Hematopoietic multipotent progenitor cell (in vitro differentiated cells): ENCODE results near the gene ENO4. TPM values are rescaled to one million over a fixed set of nuclear protein-coding genes. Genes with fewer than 3 reads are reported as not detected.
A peak's percentile ranks its signal among the peaks of the same experiment; 100 is the strongest.

Source experiments
- DNase-seq, 3 donors: peaks; one replicate each; pipeline ENCODE4 v3.0.0-alpha.2; 2011 to 2015; ENCODE audit warnings: low read depth in 2 of 3, low spot score in 2 of 3
- total RNA-seq: library from RNA; depleted of rRNA; stranded (reverse); fragments of >200 nt; gene quantifications from one replicate; pipeline ENCODE4 v1.2.3, GENCODE V29; 2012

The ENO4 gene
- total RNA-seq, 1 donor = 0.27 TPM

GRCh38 chr10:116907245-116907987 lies 58.1 kb downstream of the ENO4 start:
- DNase-seq = no peak

- no peak for DNase-seq
Measured at GRCh38 chr10:116909307-116909706, 60.0 kb downstream of the ENO4 start.

- no peak for DNase-seq
Measured at GRCh38 chr10:116910910-116911309, 61.6 kb downstream of the ENO4 start.

GRCh38 chr10:116912162-116912561 lies 62.9 kb downstream of the ENO4 start:
- no peak for DNase-seq

- DNase-seq = no peak
Measured at GRCh38 chr10:116913695-116914094, 64.4 kb downstream of the ENO4 start.

- peak in 1 of 3 donors; percentile 56 for DNase-seq
Measured at GRCh38 chr10:116915340-116915739, 66.0 kb downstream of the ENO4 start.

- DNase-seq = no peak
Measured at GRCh38 chr10:116917481-116917880, 68.2 kb downstream of the ENO4 start.

- DNase-seq = no peak
Measured at GRCh38 chr10:116918583-116918982, 69.3 kb downstream of the ENO4 start.

- DNase-seq = no peak
Measured at GRCh38 chr10:116919164-116919563, 69.9 kb downstream of the ENO4 start.

- DNase-seq = no peak
Measured at GRCh38 chr10:116919706-116920105, 70.4 kb downstream of the ENO4 start.

GRCh38 chr10:116925056-116925455 lies 75.8 kb downstream of the ENO4 start:
- no peak for DNase-seq

- no peak for DNase-seq
Measured at GRCh38 chr10:116926426-116926825, 77.1 kb downstream of the ENO4 start.

- no peak for DNase-seq
Measured at GRCh38 chr10:116931806-116932205, 82.5 kb downstream of the ENO4 start.

Other genes starting within 250 kb of the ENO4 start
- gene PNLIPRP2, start 228.5 kb upstream of the ENO4 start, total RNA-seq = not detected
- gene HSPA12A, start 106.9 kb upstream of the ENO4 start, total RNA-seq = 0.54 TPM
- gene SHTN1, start 155.7 kb downstream of the ENO4 start, total RNA-seq = 0.54 TPM